Heart left ventricle (tissue), 16 donors: Measurements from ENCODE around the gene ARID5A. TPM values are rescaled to one million over a fixed set of nuclear protein-coding genes. Genes with fewer than 3 reads are reported as not detected.

Experiments used
- ATAC-seq, 4 donors: fragments of 200-7000 bp; cut with Tn5 transposase; one replicate each; pipeline ENCODE4 v1.9.1; 2020 to 2022; ENCODE audit warnings: moderate library complexity in 4 of 4, mild to moderate bottlenecking in 3 of 4, moderate number of reproducible peaks in 1 of 4
- DNase-seq, 5 donors: peaks; one replicate each; pipeline ENCODE4 v3.0.0-alpha.2; 2020
- H3K27ac ChIP-seq, 12 donors: fragments of 200-600 bp; sonication (generic) in 4 of 12; one replicate each; pipeline versions ENCODE4 v1.5.0 to v1.8.0; 2016 to 2022; ENCODE audit warnings: mild to moderate bottlenecking in 2 of 12
- H3K27me3 ChIP-seq, 9 donors: fragments of 200-600 bp; sonication (generic) in 2 of 9; one replicate each; pipeline versions ENCODE4 v1.5.1 to v1.8.0; 2016 to 2022; ENCODE audit warnings: mild to moderate bottlenecking in 3 of 9
- H3K36me3 ChIP-seq, 9 donors: fragments of 200-600 bp; sonication (generic) in 2 of 9; one replicate each; pipeline versions ENCODE4 v1.5.0 to v1.8.0; 2018 to 2022; ENCODE audit warnings: mild to moderate bottlenecking in 2 of 9
- H3K4me1 ChIP-seq, 12 donors: fragments of 200-600 bp; sonication (generic) in 4 of 12; one replicate each; pipeline versions ENCODE4 v1.5.0 to v1.8.0; 2016 to 2022; ENCODE audit warnings: mild to moderate bottlenecking in 3 of 12
- H3K4me3 ChIP-seq, 12 donors: fragments of 200-600 bp; sonication (generic) in 4 of 12; one replicate each; pipeline versions ENCODE4 v1.5.0 to v1.8.0; 2017 to 2022; ENCODE audit warnings: mild to moderate bottlenecking in 9 of 12, moderate library complexity in 4 of 12
- H3K9me3 ChIP-seq, 12 donors: fragments of 200-600 bp; sonication (generic) in 4 of 12; one replicate each; pipeline versions ENCODE4 v1.5.0 to v1.8.0; 2016 to 2022; ENCODE audit warnings: mild to moderate bottlenecking in 1 of 12
- POLR2A ChIP-seq, 2 donors: fragments of 450-650 bp; IDR thresholded peaks; one replicate each; pipeline ENCODE4 v1.6.1; 2017; ENCODE audit warnings: antibody characterized with exemption in 2 of 2, mild to moderate bottlenecking in 2 of 2, moderate library complexity in 2 of 2
- WGBS, 4 donors: extraction: QIAGEN DNeasy Blood & Tissue Kit in 2 of 4; methylation state at CpG; one replicate each; pipeline versions ENCODE4 v1.1.5 to v1.1.7; 2013 to 2018; 5-methylcytosine and 5-hydroxymethylcytosine counted together
- intact Hi-C, 10 donors: fragments of 100-400 bp; cut with DNase I; formaldehyde crosslinking; loops; one replicate each; pipeline versions ENCODE4 v1.11.1 to v1.14.2; 2022
- polyA plus RNA-seq, 2 donors: library from polyadenylated mRNA; stranded (reverse); fragments of 200-250 nt; gene quantifications; one replicate each; pipeline ENCODE4 v1.2.3, GENCODE V29; 2013
- total RNA-seq, 9 donors: library from RNA; depleted of rRNA in 2 of 9; stranded (reverse); fragments of >200 nt in 2 of 9; fragmentation: NEBNext Ultra II Directional in 3 of 9; extraction: Animal tissue kit (Norgen Biotek cat#: 25700) in 3 of 9; gene quantifications; one replicate each; pipeline versions ENCODE4 v1.1.0 to v1.2.4, GENCODE V29; 2016 to 2023
- TF ChIP-seq, protein P1 (sequence below), 12 donors: fragments of 200-600 bp; sonication (generic) in 4 of 12; IDR thresholded peaks; one replicate each; pipeline versions ENCODE4 v1.5.0 to v1.8.0; 2018 to 2022; ENCODE audit warnings: antibody characterized with exemption in 12 of 12, mild to moderate bottlenecking in 5 of 12
- donor health status: ischemic (EF 13 %, LVEDD 7.1; RV severe dilation, severe dysfunction).
- donor health status: healthy with polysubstance abuse.
- donor health status: DM: no; HTN: yes; CAD: no.
- donor health status: DM: no; HTN: no; CAD: no.
- donor health status: ischemic (EF 25% LVEDD 6.9; RV normal size, moderate dysfunction).
- donor health status: ischemic (EF 25% LVEDD 5.7; RV mildly dilated, moderate dysfunction).
- donor health status: healthy.
- donor health status: DM: yes; HTN: yes; CAD: no.
- donor health status: ischemic (EF 35%, LVEDD 5.7; RV mildly dilated, moderate dysfunction).
- donor health status: nonischemic (EF 11% LVEDD 7.7; RV severe dilation, severe dysfunction).
- donor health status: DM: yes; HTN: yes; CAD: no.
- donor health status: PGD.
- donor health status: ischemic (EF 29% LVEDD 5.4; RV normal size, mild dysfunction).
- donor health status: nonischemic (EF 23%, LVEDD 6.1; RV moderate dilation, normal function).

Gene ARID5A
- total and polyA plus RNA-seq, 11 donors, result 13.3 to 50.2 (median 35.6) TPM

DNA sequence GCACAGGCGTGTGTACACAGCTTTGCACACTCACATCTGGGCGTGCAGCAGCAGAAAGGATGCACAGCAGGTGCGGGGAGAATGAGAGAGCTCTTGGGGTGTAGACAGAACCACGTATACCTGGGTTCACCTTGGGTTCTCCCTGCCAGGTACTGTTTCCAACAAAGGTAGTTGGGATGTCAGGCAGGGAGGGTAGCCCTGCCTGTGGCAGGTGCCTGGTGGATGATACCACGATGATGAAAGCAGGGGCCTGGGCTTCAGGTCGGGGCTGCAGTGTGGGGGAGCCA is 6.5 kb upstream of the ARID5A start:
- Histone ChIP-seq H3K4me1 (peaks cover 27 to 84% (median 63%) of the 10 kb centered on the region in 12 donors), H3K27me3 (no peaks in the 10 kb centered on the region), H3K27ac (peak overlapping the region in 8 of 12 donors; percentile 76 to 100 (median 98)), H3K9me3 (no peaks in the 10 kb centered on the region), H3K36me3 (no peaks in the 10 kb centered on the region), H3K4me3 (no peak overlapping the region)
- intact Hi-C loops, result loop anchor here in 3 of 10 donors (10.0 kb wide), 3 partner anchors 235 to 325 kb away; partner anchors contain the start of genes CNNM3 (in 1 of the 3), CNNM4 (in 1 of the 3) and STARD7 (in 1 of the 3)
- WGBS, 4 donors, result 85 to 93% (median 86%) methylated on average over 6 of the region's 6 CpGs
- TF ChIP-seq POLR2A (IDR thresholded peaks at IDR 0.05), result no peak
- TF ChIP-seq, protein P1, sequence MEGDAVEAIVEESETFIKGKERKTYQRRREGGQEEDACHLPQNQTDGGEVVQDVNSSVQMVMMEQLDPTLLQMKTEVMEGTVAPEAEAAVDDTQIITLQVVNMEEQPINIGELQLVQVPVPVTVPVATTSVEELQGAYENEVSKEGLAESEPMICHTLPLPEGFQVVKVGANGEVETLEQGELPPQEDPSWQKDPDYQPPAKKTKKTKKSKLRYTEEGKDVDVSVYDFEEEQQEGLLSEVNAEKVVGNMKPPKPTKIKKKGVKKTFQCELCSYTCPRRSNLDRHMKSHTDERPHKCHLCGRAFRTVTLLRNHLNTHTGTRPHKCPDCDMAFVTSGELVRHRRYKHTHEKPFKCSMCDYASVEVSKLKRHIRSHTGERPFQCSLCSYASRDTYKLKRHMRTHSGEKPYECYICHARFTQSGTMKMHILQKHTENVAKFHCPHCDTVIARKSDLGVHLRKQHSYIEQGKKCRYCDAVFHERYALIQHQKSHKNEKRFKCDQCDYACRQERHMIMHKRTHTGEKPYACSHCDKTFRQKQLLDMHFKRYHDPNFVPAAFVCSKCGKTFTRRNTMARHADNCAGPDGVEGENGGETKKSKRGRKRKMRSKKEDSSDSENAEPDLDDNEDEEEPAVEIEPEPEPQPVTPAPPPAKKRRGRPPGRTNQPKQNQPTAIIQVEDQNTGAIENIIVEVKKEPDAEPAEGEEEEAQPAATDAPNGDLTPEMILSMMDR (IDR thresholded peaks at IDR 0.05), result no peak
- DNase-seq (no peak), ATAC-seq (no peak)

DNA sequence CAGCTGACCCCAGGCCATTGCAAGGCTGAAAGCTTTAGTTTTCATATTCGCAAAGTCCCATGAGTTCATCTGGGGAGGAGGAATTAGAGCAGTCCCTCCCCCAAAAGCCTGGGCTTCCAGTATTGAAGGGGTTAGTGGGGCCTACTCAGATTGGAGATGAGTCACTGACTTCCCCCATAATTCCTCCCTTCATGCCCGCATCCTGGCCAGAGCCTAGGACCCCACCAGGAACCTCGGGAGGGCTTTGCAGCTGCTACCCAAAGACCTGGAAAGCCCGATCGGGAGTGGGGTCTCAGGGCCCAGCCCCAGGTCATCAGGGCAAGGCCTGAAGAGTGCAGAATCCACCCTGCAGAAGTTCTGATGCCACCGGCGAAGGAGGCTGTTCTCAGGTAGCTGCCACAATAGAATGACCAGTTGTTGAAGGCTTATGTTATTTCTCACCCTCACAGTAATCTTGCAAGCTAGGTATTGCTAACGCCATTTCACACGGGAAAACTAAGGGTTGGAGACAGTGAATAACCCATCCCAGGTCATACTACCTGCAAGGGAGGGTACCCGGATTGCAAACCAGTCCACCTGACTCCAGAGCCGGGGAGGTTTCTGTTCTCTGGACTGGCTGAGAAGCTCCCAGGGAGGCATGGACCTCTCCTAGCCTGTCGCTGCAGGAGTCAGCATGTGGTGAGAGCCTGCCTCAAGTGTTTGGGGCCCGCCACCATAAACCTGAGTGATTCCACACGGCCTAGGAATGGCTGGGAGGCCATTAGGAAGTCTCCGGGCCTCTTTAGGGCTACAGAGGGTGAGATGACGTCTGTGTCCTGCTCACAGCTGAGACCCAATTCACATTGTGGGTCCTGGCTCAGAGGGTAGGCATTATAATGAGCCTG is 5.8 kb upstream of the ARID5A start:
- Histone ChIP-seq H3K4me1 (peaks cover 27 to 90% (median 69%) of the 10 kb centered on the region in 12 donors), H3K9me3 (no peaks in the 10 kb centered on the region), H3K27ac (peak overlapping the region in 10 of 12 donors; percentile 87 to 100 (median 98)), H3K36me3 (no peaks in the 10 kb centered on the region), H3K4me3 (no peak overlapping the region), H3K27me3 (no peaks in the 10 kb centered on the region)
- intact Hi-C loops, result loop anchor here in 3 of 10 donors (10.0 kb wide), 3 partner anchors 234 to 326 kb away; partner anchors contain the start of genes CNNM3 (in 1 of the 3), CNNM4 (in 1 of the 3) and STARD7 (in 1 of the 3)
- 78 to 89% (median 86%) methylated on average over 9 to 16 of the region's 16 CpGs for WGBS, 4 donors
- no peak for ATAC-seq
- no peak for DNase-seq
- no peak for TF ChIP-seq POLR2A (IDR thresholded peaks at IDR 0.05)
- TF ChIP-seq, protein P1 (IDR thresholded peaks at IDR 0.05), result no peak

DNA sequence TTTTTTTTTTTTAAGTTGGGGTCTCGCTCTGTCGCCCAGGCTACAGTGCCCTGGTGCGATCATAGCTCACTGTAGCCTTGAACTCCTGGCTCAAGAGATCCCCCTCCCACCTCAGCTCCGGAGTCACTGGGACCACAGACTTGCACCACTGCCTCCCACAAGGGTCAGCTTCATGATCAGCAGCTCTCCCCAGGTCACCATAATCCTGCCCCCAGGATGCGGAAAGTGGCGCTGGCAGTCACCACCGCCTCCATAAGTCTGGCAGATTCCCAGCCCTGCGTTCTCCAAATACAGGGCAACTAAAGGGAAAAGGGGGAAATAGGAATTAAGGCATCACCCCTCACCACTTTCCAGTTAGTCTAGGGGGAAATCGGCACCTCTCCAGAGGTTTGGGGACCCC is 5.2 kb upstream of the ARID5A start:
- WGBS, 4 donors, result 85 to 91% (median 87%) methylated on average over 9 of the region's 9 CpGs
- Histone ChIP-seq H3K27ac (peak overlapping the region; percentile 85 to 100 (median 97)), H3K9me3 (no peaks in the 10 kb centered on the region), H3K4me1 (peaks cover 27 to 97% (median 75%) of the 10 kb centered on the region in 12 donors), H3K36me3 (no peaks in the 10 kb centered on the region), H3K27me3 (no peaks in the 10 kb centered on the region), H3K4me3 (peak overlapping the region in 8 of 12 donors; percentile 22 to 55 (median 40))
- ATAC-seq (no peak), DNase-seq (no peak)
- no peak for TF ChIP-seq POLR2A (IDR thresholded peaks at IDR 0.05)
- TF ChIP-seq, protein P1 (IDR thresholded peaks at IDR 0.05), result no peak
- intact Hi-C loops, result loop anchor here in 3 of 10 donors (10.0 kb wide), 3 partner anchors 233 to 327 kb away; partner anchors contain the start of genes CNNM3 (in 1 of the 3), CNNM4 (in 1 of the 3) and STARD7 (in 1 of the 3)
